Tibial nerve (tissue), 4 donors: ENCODE results near the gene RIMOC1.

Experiments
- EP300 ChIP-seq, 2 donors: sonication (generic); formaldehyde crosslinking; IDR thresholded peaks; one replicate each; pipeline ENCODE4 v1.6.1; 2017; ENCODE audit warnings: antibody characterized with exemption in 2 of 2, mild to moderate bottlenecking in 1 of 2
- TF ChIP-seq, protein P1 (sequence below), 5 experiments: fragments of 200-600 bp in 3 of 5; fragments of 450-650 bp in 2 of 5; sonication (generic) in 3 of 5; IDR thresholded peaks; one replicate each; pipeline ENCODE4 v1.5.1; 2016 to 2019; ENCODE audit warnings: antibody characterized with exemption in 5 of 5, mild to moderate bottlenecking in 3 of 5, moderate library complexity in 2 of 5

DNA sequence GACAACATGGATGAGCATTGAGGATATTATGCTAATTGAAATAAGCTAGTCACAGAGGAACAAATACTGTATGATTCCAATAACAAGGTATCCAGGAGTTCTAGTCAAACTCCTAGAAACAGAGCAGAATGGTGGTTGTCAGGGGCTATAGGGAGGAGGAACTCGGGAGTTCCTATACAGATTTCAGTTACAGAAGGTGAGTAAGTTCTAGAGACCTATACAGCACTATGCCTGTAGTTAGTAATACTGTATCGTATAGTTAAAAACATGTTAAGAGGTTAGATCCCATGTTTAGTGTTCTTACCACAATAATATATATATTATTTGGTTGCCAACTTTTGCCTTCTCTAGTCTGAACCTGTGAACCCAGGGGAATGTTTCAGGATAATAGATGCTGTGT lies 26.0 kb upstream of the RIMOC1 start:
- TF ChIP-seq, protein P1, sequence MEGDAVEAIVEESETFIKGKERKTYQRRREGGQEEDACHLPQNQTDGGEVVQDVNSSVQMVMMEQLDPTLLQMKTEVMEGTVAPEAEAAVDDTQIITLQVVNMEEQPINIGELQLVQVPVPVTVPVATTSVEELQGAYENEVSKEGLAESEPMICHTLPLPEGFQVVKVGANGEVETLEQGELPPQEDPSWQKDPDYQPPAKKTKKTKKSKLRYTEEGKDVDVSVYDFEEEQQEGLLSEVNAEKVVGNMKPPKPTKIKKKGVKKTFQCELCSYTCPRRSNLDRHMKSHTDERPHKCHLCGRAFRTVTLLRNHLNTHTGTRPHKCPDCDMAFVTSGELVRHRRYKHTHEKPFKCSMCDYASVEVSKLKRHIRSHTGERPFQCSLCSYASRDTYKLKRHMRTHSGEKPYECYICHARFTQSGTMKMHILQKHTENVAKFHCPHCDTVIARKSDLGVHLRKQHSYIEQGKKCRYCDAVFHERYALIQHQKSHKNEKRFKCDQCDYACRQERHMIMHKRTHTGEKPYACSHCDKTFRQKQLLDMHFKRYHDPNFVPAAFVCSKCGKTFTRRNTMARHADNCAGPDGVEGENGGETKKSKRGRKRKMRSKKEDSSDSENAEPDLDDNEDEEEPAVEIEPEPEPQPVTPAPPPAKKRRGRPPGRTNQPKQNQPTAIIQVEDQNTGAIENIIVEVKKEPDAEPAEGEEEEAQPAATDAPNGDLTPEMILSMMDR (IDR thresholded peaks at IDR 0.05) = no peak
- TF ChIP-seq EP300 (IDR thresholded peaks at IDR 0.05) = no peak
